GM21367 (cell line): ENCODE data around the gene GAB1.

Experiments used
- ATAC-seq: cut with Tn5 transposase; IDR thresholded peaks from one replicate; pipeline ENCODE4 v1.9.1; 2021; ENCODE audit not compliant: unreplicated experiment

GAB1 gene

DNA sequence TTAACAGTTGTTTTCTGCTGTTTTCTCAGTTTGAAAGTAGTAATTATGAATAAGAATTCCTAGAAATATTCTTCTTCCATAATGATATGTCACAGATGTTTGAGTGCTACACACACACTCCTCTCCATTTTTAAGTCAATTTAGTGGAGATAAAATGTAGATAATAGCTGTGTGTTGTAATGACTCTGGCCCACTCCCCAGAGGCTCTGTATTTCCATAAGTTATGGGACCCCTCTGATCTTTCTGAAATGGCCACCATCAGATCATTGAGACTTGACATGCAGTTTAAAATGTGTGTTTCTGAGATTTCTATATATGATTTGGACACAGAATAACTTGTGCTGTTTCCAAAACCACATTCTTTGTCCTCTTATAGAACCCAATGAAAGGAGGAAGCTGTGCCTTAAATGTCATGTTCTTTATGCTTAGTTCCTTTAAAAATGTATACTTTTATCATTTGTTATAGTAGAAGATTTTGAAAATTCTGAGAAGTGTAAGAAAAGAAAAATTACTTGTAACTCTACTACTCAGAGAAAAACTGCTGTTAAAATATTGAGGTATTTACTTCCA is 46.4 kb downstream of the GAB1 start:
- no peak for ATAC-seq

- no peak for ATAC-seq
These were observed 47.8 kb downstream of the GAB1 start for GRCh38 chr4:143384381-143384994.

DNA sequence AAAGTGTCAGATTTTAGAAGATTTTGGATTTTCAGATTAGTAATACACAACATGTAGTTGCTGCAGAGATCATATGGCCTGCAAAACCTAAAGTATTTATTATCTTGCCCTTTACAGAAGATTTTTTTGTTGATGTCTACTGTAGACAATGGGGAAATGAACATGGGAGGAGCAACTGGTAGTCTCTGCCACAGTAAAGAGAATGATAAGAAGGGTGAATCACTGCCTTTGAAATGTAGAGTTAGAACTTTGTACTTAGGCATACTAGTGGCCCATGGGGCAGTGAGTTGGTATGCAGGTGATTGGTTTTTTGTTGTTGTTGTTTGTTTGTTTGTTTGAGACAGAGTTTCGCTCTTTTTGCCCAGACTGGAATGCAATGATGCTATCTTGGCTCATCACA is 50.1 kb downstream of the GAB1 start:
- no peak for ATAC-seq

DNA sequence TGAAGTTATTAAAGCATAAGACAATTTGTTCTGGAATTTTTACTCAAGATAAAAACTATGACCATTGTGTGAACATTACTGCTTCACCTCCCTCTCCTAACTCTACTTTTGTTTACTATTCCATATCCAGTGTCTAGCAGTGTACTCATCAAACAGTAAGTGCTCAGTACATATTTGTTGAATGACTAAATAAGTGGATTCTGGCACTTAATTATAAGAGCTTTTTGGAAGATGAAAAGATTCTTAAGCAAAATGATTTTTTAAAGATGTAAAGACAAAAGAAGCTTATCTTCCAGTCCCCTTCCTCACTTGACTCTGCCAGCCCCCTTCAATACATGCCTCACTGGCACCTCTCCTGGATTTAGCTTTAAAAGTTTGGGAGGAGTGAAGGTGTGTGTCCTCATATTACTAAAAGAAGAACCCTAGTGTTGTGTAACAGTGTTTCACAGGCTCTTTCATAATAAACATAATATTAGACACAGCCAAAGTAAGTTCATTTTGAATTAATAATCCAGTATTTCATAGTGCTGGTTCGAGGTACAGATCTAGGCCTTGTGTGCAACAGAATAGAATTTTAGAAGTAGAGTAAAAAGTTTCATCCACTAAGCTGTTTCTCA is 53.0 kb downstream of the GAB1 start:
- no peak for ATAC-seq

DNA sequence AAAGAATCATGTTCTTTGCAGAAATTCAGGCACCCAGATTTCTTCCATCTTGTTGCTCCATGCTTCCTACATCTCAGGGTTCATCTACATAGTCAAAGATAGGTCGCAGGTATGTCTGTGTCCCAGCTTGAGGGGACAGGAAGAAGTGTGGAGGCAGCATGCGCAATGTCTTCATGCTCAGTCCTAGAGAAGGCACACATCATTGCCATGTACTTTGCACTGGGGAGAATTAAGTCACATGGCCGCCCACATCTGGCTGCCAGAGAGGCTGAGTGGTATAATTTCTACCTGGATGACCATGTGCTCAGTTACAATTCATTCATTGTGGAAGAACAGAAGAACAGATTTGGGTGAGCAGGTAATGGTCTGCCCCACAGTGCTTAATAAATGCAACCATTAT is 54.1 kb downstream of the GAB1 start:
- ATAC-seq: no peak

DNA sequence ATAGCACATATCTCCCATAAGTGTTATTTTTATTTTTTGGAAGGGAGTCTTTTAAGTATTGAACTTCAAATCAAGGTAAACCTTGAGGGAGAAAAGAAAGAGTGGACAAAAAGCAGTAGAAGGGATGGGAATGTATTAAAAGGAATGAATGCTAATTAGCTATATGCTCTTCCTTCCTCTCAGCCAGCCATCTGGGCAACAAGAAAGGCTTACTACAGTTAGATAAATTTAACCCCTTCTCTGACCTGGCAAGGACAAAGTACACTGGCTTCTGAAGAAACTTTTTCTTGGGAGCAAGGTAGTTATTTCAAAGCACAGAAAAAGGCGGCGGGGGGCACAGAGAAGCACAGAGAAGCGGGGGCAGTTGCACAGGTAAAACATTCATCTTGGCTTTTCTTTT is 54.6 kb downstream of the GAB1 start:
- ATAC-seq: no peak

- ATAC-seq: no peak
These were observed 55.2 kb downstream of the GAB1 start for GRCh38 chr4:143391895-143392294.

- no peak for ATAC-seq
These were observed 56.5 kb downstream of the GAB1 start for GRCh38 chr4:143393195-143393594.

- ATAC-seq: no peak
These were observed 58.2 kb downstream of the GAB1 start for GRCh38 chr4:143394739-143395453.

DNA sequence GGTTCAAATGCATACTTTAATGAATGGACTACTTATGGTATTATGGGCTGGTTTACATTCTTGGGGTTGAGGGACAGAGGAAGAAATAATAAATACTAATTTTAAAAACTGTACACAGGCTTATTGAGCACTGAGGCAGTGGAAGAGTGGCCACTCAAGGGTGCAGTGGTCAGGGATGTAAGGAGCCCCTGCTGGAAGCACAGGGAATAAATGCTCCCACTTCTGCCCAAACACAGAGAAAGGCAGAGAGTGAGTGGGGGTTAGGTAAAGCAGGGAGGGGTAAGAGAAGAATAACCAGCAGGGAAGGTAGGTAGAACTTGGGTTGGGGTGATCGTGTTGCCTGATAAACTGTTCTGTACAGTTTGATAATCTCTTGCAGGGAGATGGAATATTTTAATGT is 60.0 kb downstream of the GAB1 start:
- ATAC-seq: no peak

GRCh38 chr4:143397335-143397734 is 60.7 kb downstream of the GAB1 start:
- no peak for ATAC-seq

GRCh38 chr4:143397887-143398286 is 61.2 kb downstream of the GAB1 start:
- ATAC-seq: no peak

DNA sequence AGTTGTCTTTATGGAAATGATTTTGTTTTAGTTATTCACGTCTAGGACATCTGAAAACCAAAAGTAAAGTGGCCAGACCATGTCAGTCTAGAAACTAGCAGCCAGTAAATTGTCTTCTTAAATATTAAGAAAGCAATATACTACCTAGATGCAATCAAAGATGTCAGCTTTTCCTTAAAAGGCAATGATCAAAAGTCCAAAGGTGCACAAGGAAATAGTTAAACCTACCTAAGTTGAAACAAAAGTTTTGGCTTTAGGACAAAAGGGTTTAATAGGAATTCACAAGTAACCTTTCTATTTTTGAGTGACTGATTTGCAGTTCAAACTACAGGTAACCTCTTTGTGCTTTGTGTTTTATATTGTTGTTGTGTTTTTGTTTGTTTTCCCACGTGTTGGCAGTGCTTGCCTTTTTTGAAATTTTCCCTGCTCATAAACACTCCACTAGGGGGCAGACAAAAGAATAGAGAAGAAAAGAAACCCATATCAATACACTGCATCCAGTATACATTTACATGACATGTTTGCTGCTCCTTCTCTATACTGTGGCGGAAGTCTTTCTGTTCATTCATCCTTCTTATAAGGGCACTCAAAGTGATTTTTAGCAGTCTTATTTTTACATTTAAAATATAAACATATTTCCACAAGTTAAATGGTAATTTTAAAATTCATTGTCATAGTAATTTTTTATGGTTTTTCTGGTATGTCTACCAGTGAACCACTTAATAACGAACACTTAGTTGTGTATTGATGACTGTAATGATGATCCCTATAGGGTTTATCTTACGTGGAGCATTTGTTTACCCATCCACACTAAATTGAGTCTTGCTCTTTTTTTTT is 62.7 kb downstream of the GAB1 start:
- peak; percentile 49 for ATAC-seq

DNA sequence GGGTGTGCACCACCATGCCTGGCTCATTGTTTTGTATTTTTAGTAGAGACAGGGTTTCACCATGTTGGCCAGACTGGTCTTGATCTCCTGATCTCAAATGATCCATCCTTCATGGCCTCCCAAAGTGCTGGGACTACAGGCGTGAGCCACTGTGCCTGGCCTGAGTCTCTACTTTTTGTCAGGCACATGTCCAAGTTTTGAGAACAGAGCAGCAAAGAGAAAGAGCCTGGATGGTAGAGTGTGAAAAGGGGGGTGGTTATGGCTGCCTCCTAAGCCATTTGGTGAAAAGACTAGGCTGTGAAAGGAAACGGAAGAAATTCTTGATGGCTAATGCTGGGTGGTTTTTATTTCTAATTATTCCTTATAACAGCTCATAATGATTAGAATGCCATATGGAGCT is 63.4 kb downstream of the GAB1 start:
- ATAC-seq: no peak

DNA sequence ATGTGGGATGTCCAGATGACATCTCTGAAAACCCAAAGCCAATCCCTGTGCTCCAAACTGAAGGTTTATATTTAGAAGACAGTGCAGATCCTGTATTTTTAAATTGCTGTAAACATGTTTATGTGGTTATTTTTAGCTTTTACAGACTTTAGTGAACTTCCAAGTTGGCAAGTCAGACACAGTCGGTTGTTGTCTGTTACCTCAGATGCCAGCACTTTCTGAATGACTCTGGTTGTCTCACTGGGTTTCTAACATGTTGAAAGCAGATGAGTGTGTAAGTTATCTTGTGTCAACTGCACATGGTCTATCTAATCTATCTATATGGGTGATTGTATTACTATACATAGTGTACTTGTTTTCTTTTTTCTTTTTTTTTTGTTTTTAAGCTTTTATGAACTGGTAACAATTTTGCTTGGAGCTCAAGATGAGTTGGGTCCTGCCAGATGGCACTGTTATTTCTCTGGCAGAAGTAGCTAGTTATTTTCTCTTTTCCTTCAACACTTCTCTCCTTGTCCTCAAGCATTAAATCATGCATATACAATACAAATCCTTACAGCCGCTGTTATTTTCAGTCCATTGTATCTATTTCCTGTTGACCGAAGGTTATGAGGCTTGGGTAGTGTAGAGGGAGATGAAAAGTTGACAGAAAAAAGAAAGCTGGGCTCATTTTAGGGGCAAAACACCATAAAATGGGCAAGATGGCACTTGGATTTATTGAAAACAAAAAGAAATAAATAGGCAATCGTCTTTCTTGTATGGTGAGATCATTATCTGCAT is 66.3 kb downstream of the GAB1 start:
- ATAC-seq: no peak

DNA sequence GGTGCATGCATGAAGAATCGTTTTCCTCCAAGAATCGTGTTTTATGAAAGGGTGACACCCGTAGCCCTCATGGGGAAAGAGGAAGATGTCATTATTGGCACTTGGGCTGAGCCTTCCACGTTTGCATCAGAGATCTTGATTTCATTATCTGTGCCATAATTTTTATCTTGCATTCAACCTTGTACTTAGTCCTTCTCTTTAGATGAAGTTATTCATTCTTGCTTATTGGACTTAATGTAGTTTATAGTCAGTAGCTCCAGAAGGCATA is 66.8 kb downstream of the GAB1 start:
- ATAC-seq: no peak

DNA sequence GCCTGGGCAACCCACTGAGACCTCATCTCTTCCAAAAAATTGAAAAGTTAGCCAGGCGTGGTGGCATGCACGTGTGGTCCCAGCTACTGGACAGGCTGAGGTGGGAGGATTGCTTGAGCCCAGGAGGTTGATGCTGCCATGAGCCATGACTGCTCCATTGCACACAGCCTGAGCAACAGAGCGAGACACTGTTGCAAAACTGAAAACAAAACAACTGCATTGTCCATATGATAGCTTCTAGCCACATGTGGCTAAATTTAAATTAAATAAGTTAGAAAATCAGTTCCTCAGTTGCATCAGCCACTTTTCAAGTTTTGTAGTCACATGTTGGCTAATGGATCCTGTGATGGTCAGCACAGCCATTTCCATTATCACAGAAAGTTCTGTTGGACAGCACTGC is 67.9 kb downstream of the GAB1 start:
- ATAC-seq: peak; percentile 94

GRCh38 chr4:143405075-143405730 is 68.5 kb downstream of the GAB1 start:
- peak; percentile 26 for ATAC-seq

GRCh38 chr4:143406523-143406922 is 69.8 kb downstream of the GAB1 start:
- ATAC-seq: no peak

DNA sequence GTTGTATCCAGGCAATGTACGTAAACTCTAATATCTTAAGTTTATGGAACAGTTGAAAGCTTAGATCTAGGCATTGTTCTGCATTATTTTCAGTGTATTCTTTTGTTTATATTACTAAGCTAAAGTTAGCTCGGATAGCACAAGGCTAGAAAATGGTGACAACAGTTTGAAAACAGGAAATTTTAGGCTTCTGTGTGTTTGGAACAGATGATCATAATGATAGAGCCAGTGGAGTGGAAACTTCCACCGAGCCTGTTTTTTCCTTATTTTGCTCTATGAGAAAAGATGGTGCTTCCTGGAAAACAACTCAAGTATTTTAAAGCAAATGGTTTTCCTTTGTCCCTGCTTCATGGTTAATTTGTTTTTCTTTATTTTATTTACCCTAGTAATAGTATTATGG is 70.8 kb downstream of the GAB1 start:
- ATAC-seq: no peak
